Measurements from ENCODE around the gene KLRD1.

KLRD1 gene

GRCh38 chr12:10283027-10283426 lies 24.6 kb upstream of the KLRD1 start:
- no peak for TF ChIP-seq CTCF (IDR thresholded peaks at IDR 0.05; ENCODE audit: low read depth, low read length, missing control alignments)
- no peak for DNase-seq (ENCODE audit: low read depth)
- H3K4me3 ChIP-seq (ENCODE audit: low read depth, low read length): no peak overlapping the region

GRCh38 chr12:10285919-10286318 lies 21.8 kb upstream of the KLRD1 start:
- no peak for DNase-seq (ENCODE audit: low read depth)
- TF ChIP-seq CTCF (IDR thresholded peaks at IDR 0.05; ENCODE audit: low read depth, low read length, missing control alignments): no peak
- H3K4me3 ChIP-seq (ENCODE audit: low read depth, low read length): no peak overlapping the region

- H3K4me3 ChIP-seq (ENCODE audit: low read depth, low read length): no peak overlapping the region
- DNase-seq (ENCODE audit: low read depth): no peak
- TF ChIP-seq CTCF (IDR thresholded peaks at IDR 0.05; ENCODE audit: low read depth, low read length, missing control alignments): no peak
These were observed 18.5 kb upstream of the KLRD1 start for GRCh38 chr12:10289005-10289754.

- no peak overlapping the region for H3K4me3 ChIP-seq (ENCODE audit: low read depth, low read length)
- TF ChIP-seq CTCF (IDR thresholded peaks at IDR 0.05; ENCODE audit: low read depth, low read length, missing control alignments): no peak
- no peak for DNase-seq (ENCODE audit: low read depth)
These were observed 16.6 kb upstream of the KLRD1 start for GRCh38 chr12:10291030-10291429.

GRCh38 chr12:10293151-10293550 lies 14.5 kb upstream of the KLRD1 start:
- no peak for DNase-seq (ENCODE audit: low read depth)
- TF ChIP-seq CTCF (IDR thresholded peaks at IDR 0.05; ENCODE audit: low read depth, low read length, missing control alignments): no peak
- no peak overlapping the region for H3K4me3 ChIP-seq (ENCODE audit: low read depth, low read length)

- no peak for TF ChIP-seq CTCF (IDR thresholded peaks at IDR 0.05; ENCODE audit: low read depth, low read length, missing control alignments)
- DNase-seq (ENCODE audit: low read depth): no peak
- H3K4me3 ChIP-seq (ENCODE audit: low read depth, low read length): no peak overlapping the region
These were observed 14.0 kb upstream of the KLRD1 start for GRCh38 chr12:10293570-10294227.

GRCh38 chr12:10301103-10301502 lies 6.6 kb upstream of the KLRD1 start:
- no peak overlapping the region for H3K4me3 ChIP-seq (ENCODE audit: low read depth, low read length)
- TF ChIP-seq CTCF (IDR thresholded peaks at IDR 0.05; ENCODE audit: low read depth, low read length, missing control alignments): no peak
- DNase-seq (ENCODE audit: low read depth): no peak
